NCI-H2107 treated with DMSO at 0.1 percent for 48 hours (cell line): ENCODE data around the gene PTPRN2.
A peak's percentile ranks its signal among the peaks of the same experiment; 100 is the strongest.
"Not testable (repeated sequence)": the region's sequence is repeated elsewhere in the genome, so short reads cannot be mapped to it uniquely, and the experiment has no call there.

Experiments
- DNase-seq: peaks from one replicate; lab custom pipeline; 2025; ENCODE audit not compliant: unreplicated experiment; lab: John Stamatoyannopoulos, UW

The PTPRN2 gene

DNA sequence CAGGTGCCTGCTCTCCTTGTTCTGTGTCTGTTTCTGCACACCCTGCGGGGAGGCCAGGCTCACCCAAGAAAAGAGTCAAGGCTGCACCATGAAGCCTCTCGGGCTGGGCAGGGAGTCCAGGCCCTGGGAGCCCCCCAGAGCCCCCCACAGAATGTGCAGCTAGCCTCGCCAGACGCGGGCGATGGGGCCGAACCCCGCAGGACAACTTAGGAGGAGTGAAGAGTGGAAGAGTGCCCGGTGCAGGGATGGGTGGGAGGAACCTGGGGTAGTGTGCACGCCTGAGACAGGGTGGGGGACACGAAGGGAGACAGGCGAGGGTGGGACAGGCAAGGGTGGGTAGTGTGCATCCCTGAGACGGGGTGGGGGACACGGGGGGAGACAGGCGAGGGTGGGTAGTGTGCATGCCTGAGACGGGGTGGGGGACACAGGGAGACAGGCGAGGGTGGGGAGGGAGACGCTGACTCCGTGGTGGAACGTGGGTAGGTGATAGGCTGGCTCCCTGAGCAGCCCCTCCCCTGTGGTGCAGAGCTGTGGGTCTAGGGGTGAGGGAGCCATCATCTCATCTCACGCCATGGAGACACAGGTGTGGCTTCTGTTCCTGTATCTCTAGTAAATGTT is 635.5 kb downstream of the PTPRN2 start:
- no peak for DNase-seq

DNA sequence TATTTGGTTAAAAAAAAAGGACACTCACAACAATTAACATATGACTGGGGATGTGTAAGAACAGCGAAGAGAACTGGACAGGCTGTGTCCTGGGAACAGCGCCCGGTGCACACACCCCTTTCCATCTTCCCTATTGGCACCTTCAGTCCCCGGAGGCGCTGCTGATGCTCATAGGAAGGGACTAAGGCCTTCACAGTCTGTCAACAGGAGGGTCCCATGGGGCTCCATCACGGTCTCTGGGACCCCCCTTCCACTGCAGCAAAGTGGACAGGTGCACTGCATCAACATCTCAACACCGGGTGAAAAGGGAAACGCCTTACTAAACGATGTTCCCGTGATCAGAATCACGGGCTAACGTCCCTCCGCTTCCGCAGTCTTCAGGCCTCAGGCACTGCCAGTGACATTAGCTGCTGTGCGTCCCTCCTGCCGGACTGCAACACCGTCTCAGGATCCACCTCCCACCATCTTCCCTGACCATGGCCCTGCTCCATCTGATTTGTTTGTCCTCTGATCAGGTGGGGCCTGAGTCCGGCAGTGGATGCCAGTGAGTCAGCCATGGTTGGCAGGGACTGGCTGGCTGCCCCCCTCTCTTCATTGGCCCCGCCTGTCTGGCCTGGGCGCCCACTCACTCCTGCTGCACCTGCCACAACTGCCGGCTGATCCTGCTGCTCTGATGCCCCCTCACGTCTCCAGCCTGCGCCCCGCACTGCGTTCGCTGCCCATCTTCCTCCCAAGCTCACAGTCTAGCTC is 636.1 kb downstream of the PTPRN2 start:
- DNase-seq, result no peak

DNA sequence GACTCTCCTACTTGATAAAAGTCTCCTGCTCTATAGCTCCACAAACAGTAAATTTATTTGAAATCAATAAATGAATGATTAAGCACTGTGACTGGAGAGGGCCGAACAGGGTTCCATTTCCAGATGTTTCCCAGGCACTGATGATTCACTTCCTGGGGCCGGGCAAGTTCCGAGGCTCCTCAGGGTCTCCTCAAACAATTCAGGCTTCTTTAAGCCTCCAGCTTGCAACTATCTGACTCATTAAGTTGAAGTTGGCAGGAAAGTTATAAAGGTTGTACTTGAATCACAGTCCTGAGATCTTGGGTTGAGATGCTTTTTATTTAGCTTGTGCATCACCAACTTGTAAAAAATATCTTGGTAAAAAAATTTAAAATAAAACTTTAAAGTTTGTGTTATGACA is 637.9 kb downstream of the PTPRN2 start:
- DNase-seq, result no peak

DNA sequence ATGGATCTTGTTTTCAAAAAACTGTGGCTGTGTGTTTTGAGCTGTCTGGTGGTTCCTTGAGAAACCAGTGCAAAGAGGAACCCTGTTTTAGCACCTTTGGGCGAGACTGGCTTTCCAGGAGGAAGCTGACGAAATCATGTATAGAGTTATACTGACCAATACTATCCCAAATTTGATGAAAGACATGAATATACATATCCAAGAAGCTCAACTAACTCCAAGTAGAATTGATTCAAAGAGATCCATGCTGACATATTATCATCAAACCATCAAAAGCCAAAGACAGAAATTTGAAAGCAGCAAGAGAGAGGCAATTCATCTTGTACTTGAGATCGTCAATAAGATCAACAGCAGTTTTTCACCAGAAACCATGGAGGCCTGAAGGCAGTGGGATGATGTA is 640.1 kb downstream of the PTPRN2 start:
- no peak for DNase-seq

DNA sequence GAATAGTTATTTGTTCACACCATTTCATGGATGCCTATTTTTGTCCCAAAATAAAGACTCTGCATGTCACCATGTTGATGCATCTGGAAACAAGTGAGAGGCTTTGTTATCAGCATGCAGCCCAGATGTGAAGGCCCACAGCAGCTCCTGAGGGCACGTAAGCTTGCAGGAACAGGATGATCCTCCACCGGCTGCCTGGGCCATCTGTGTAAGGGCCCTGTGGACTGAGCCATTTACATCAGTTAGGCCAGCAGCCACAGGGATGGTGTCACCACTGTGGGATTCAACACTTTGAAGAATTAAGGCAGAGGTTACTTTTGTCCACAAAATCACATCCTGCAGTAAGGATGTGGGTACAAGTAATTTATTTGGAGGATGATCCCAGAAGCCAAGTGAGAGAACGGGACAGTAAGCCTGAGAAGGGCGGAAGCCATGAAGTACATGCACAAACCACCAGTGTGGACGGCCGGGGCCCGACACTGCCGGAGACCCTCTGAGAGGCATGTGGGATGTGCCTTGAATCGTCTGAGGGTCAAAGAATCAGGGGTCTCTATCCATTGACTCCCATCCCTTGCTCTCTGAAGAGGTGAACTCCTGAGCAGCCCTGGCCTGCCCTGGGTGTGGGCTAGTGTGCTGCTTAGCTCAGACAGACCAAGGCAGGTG is 641.1 kb downstream of the PTPRN2 start:
- DNase-seq, result no peak

DNA sequence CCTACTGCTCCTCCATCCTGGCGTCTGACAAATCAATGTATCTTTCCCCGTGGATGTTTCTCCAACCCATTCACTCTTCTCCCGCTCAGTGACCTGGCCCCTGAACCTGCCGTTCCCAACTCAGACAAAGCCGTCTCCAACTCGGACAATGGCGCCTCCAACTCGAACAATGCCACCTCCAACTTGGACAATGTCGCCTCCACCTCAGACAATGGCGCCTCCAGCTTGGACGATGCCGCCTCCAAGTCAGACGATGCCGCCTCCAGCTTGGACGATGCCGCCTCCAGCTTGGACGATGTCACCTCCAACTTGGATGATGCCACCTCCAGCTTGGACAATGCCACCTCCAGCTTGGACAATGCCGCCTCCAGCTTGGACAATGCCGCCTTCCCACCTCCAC is 642.2 kb downstream of the PTPRN2 start:
- DNase-seq, result no peak

DNA sequence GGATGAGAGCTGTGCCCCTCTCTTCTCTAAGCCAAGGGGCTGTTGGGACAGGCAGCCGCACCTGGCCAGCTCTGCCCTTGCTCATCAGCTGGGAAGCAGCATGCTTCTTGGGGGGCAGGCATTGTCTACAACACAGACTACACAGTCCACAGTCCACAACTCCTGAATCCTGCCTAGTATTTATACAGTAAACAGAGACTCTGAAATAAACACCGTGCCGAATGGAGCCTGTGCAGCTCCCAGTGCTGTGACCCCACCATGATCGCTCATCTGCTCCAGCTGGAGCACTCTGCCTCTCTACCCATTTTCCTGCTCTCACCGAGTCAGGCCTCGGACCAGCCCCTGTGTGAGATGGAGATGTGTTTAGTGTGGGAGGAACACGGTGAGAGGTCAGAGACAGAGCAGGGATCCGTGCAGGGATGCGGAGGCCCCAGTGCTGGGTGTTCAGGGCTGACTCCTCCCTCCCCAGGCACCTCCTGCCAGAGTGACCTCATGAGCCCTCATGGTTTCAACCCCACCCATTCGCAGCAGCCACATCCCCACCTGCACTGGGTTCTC is 642.8 kb downstream of the PTPRN2 start:
- no peak for DNase-seq

DNA sequence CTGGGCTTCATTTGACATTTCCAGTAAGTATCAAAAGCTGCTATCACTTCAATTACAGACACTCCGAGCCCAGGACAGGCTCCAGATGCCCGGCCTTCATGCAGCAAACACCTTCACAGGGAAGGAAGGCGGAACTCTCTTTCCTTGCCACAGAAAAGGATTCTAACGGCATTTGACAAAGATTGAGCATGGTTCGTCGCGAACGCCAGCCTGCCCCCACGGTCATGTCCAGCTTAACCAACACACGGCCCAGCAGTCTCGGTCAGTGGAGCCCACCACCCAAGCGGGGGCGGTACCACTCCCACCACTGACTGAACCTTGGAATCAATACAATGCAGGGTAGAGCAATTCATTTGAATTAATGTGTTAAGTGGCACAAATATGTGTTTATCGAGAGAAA is 643.6 kb downstream of the PTPRN2 start:
- DNase-seq, result no peak

DNA sequence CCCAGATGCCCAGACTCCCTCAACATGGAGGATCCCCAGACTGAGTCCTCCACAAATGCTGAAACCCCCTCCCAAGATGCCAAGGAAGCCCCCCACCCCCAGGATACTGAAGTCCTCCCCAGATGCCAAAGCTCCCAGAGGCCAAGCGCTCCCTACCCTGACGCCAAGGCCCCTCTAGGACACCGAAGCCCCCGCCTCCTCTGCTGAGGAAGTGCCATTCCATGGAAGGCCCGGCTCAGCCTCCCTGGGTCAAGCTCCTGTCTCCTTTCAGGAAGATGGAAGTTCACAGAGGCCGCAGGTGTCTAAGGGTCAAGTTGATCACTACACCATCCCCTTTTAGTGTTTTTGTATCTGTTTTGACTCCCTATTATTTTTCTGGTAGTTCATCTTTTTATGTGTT is 644.1 kb downstream of the PTPRN2 start:
- no peak for DNase-seq

DNA sequence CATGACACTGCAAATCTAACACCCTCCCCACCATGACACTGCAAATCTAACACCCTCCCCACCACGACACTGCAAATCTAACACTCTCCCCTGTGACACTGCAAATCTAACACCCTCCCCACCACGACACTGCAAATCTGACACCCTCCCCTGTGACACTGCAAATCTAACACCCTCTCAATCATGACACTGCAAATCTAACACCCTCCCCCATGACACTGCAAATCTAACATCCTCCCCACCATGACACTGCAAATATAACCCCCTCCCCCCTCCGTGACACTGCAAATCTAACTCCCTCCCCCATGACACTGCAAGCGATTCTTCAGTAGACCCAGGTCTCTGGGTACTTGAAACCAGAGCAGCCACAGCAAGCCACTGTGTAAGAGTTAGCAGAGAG is 646.4 kb downstream of the PTPRN2 start:
- no peak for DNase-seq

DNA sequence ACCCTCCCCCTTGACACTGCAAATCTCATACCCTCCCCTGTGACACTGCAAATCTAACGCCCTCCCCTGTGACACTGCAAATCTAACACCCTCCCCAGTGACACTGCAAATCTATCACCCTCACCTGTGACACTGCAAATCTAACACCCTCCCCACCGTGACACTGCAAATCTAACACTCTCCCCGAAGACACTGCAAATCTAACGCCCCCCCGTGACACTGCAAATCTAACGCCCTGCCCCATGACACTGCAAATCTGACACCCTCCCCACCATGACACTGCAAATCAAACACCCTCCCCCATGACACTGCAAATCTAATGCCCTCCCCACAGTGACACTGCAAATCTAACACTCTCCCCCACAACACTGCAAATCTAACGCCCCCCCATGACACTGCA is 647.1 kb downstream of the PTPRN2 start:
- no peak for DNase-seq

DNA sequence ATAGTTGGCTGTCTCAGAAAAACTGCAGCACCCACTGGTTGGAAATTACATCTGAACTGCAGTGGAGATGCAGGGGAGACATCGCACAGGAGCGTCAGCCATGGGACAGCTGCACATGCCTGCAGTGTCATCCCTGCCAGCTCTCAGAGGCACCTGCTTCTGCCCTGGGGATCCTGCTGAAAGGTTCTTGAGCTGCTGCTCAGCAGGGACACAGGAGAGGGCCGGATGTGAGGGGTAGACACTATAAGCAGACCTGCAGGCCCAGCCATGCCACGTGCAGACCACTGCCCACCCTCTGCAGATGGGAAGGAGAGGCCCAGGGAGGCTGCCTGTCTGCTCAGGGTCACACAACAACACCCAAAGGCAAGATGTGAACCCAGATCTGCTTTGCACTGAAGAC is 649.4 kb downstream of the PTPRN2 start:
- no peak for DNase-seq

DNA sequence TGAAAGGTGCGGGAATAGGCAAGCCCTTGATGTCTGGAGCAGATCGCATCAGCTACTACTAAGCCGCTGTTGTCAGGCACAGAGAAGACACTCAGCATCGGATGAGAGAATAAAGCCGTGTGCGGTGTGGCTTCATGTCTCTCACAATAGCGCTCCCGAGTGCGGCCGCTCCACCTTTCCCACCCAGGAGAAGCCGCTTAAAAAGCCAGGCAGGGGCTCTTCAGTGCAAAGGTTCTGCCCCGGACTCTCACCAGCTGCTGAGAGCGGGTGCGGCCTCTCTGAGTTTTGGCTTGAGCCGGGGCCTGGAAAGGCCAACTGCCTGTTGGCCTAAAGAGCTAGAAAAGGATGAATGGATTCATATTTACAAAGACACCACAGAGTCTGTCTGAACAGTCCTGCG is 650.2 kb downstream of the PTPRN2 start:
- DNase-seq, result no peak

DNA sequence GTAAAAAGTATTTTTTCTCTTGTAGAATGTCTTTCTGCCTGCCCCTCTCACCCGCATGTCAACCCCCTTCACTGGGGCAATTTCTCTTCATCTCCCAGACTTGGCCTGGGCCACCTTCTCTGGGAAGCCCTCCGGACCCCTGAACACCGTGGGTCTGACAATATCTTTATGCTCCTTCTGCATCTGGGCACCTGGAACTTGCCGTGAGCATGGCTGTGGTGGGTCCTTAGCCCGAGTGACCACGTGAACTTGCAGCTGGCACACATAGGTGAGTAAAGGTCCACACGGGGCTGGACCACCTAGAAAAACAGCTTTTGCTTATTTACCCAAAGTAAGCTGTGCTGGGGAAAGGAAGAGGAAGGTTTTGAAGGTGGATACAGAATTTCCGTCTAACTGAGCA is 650.6 kb downstream of the PTPRN2 start:
- no peak for DNase-seq

DNA sequence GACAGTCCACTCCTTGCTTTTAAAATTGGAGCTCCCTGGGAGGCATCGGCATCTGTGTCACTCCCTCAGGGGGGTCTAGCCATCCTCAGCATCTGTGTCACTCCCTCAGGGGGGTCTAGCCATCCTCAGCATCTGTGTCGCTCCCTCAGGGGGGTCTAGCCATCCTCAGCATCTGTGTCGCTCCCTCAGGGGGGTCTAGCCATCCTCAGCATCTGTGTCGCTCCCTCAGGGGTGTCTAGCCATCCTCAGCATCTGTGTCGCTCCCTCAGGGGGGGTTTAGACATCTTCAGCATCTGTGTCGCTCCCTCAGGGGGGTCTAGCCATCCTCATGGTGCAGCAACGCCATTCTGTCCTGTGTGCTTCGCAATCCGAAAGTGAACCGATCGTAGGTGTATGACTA is 651.9 kb downstream of the PTPRN2 start:
- not testable (repeated sequence) for DNase-seq

DNA sequence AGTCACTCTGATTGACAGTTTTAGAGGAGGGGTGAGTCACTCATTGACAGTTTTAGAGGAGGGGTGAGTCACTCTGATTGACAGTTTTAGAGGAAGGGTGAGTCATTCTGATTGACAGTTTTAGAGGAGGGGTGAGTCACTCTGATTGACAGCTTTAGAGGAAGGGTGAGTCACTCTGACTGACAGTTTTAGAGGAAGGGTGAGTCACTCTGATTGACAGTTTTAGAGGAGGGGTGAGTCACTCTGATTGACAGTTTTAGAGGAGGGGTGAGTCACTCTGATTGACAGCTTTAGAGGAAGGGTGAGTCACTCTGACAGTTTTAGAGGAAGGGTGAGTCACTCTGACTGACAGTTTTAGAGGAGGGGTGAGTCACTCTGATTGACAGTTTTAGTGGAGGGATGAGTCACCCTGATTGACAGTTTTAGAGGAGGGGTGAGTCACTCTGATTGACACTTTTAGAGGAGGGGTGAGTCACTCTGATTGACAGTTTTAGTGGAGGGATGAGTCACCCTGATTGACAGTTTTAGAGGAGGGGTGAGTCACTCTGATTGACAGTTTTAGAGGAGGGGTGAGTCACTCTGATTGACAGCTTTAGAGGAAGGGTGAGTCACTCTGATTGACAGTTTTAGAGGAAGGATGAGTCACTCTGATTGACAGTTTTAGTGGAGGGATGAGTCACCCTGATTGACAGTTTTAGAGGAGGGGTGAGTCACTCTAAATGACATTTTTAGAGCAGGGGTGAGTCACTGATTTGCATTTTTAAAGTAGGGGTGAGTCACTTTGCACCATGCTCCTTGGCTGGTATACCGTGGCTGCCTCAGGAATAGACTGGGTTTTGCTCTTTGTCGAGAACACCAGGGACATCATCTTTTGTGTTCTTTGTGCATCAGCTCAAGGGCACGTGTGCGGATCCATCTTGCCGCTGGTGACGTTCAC is 654.1 kb downstream of the PTPRN2 start:
- not testable (repeated sequence) for DNase-seq

DNA sequence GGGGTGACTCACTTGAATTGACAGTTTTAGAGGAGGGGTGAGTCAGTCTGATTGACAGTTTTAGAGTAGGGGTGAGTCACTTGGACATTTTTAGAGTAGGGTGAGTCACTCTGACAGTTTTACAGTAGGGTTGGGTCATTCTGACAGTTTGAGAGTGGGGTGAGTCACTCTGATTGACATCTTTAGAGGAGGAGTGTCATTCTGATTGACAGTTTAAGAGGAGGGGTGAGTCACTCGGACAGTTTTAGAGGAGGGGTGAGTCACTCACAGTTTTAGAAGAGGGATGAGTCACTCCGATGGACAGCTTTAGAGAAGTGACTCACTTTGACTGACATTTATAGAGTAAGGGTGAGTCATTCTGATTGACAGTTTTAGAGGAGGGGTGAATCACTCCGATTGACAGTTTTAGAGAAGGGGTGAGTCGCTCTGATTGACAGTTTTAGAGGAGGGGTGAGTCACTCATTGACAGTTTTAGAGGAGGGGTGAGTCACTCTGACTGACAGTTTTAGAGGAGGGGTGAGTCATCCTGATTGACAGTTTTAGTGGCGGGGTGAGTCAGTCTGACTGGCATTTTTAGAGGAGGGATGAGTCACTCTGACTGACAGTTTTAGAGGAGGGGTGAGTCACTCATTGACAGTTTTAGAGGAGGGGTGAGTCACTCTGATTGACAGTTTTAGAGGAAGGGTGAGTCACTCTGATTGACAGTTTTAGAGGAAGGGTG is 655.0 kb downstream of the PTPRN2 start:
- no peak for DNase-seq

DNA sequence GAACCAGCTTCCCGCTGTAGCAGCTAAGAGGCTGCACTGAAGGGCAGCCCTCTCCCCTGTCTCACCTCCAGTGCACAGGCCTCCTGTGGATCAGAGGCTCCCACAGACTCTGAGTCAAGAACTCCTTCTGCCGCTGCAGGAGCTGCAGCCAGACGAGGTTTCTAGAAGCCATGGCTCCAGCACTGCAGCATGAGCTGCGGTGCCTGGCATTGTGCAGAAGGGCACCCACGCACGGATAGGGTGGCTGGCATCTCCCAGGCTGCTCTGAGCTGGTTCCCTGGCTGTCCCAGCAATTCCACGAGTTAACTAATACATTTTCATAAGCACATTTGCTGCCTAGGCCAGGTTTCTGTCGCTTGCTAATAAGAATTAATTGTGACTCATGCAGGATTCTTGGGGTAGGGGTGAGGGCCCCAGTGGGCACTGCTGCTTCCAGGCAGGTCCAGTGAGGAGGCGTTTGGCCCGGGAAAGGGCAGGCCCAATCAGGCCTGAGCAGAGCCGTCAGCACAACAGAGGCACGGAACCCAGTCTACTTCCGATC is 656.6 kb downstream of the PTPRN2 start:
- no peak for DNase-seq

DNA sequence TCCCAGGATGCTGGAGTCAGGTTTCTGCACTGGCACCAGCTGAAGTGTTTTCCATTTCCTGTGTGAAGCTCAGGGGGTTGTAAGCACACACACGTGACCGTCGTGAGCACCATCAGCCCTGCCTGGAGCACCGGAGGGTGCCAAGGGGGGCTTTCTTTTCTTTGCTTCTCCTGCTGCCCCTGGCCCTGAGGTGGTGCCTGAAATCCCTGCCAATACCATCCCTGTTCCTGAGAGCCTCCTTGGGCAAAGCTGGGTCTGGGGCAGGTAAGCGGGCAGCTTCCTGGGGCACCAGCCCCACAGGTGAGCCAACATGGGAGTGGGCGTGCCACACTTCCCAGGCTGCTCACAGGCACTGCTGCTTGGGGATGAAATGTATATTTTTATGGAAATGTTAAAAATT is 657.2 kb downstream of the PTPRN2 start:
- DNase-seq, result peak; percentile 75

DNA sequence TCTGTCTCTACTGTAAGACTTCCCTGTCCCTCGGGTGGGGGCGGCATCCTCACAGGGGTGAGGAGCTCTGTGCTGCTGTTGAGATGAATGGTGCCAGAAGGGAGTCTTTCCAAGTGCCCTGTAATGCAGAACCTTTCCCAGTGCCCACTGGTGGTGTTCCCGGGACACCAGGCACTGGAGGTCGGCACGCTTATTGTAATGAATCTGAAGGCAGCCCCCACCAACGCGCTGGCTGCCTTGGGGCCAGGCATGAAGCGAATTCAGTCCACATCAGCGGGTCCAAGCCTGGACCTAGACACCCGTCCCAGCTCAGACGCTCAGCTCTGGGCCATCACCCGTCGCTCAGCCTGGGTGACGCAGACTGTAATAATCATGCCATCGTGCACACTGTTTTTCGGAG is 658.0 kb downstream of the PTPRN2 start:
- DNase-seq, result no peak
